HG03575 (cell line): ENCODE data around the gene EXOG.

Experiments used
- ATAC-seq: cut with Tn5 transposase; IDR thresholded peaks from one replicate; pipeline ENCODE4 v1.9.1; 2021; ENCODE audit not compliant: unreplicated experiment, insufficient number of reproducible peaks, low FRiP score; ENCODE audit errors: extremely low read depth

Gene EXOG

GRCh38 chr3:38471260-38471857 is 24.8 kb upstream of the EXOG start:
- ATAC-seq: no peak

- ATAC-seq: no peak
Observed at GRCh38 chr3:38472342-38472741, 23.8 kb upstream of the EXOG start.

- ATAC-seq: no peak
Observed at GRCh38 chr3:38473229-38473628, 22.9 kb upstream of the EXOG start.

GRCh38 chr3:38474928-38475605 is 21.1 kb upstream of the EXOG start:
- ATAC-seq: no peak

- ATAC-seq: no peak
Observed at GRCh38 chr3:38475716-38476115, 20.4 kb upstream of the EXOG start.

- no peak for ATAC-seq
Observed at GRCh38 chr3:38476157-38476756, 19.9 kb upstream of the EXOG start.

- ATAC-seq: no peak
Observed at GRCh38 chr3:38477057-38477820, 18.9 kb upstream of the EXOG start.

- ATAC-seq: no peak
Observed at GRCh38 chr3:38477839-38478450, 18.2 kb upstream of the EXOG start.

GRCh38 chr3:38478901-38479300 is 17.2 kb upstream of the EXOG start:
- no peak for ATAC-seq

GRCh38 chr3:38479431-38480092 is 16.6 kb upstream of the EXOG start:
- ATAC-seq: no peak

- no peak for ATAC-seq
Observed at GRCh38 chr3:38480093-38480445, 16.1 kb upstream of the EXOG start.

- ATAC-seq: no peak
Observed at GRCh38 chr3:38480930-38481329, 15.2 kb upstream of the EXOG start.

- no peak for ATAC-seq
Observed at GRCh38 chr3:38482951-38483350, 13.2 kb upstream of the EXOG start.

- ATAC-seq: peak; percentile 71
Observed at GRCh38 chr3:38487323-38487722, 8.8 kb upstream of the EXOG start.

GRCh38 chr3:38488949-38489348 is 7.2 kb upstream of the EXOG start:
- no peak for ATAC-seq

- no peak for ATAC-seq
Observed at GRCh38 chr3:38489766-38490165, 6.4 kb upstream of the EXOG start.

GRCh38 chr3:38490281-38491030 is 5.7 kb upstream of the EXOG start:
- no peak for ATAC-seq

- no peak for ATAC-seq
Observed at GRCh38 chr3:38491215-38491614, 4.9 kb upstream of the EXOG start.
